ENCODE results near the gene TNFRSF19.

Gene TNFRSF19

DNA sequence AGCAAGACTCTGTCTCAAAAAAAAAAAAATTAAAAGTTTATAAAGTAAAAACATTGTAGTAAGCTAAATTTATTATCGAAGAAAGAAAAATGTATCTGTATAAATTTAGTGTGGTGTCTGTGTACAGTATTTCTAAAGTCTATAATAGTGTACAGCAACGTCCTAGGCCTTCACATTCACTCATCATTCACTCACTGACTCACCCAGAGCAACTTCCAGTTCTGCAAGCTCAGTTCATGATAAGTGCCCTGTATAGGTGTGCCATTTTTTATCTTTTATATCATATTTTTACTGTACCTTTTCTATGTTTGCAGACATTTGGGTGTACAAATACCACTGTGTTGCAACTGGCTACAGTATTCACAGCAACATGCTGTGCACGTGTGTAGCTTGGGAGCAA lies 118.1 kb downstream of the TNFRSF19 start:
- no peak for DNase-seq

DNA sequence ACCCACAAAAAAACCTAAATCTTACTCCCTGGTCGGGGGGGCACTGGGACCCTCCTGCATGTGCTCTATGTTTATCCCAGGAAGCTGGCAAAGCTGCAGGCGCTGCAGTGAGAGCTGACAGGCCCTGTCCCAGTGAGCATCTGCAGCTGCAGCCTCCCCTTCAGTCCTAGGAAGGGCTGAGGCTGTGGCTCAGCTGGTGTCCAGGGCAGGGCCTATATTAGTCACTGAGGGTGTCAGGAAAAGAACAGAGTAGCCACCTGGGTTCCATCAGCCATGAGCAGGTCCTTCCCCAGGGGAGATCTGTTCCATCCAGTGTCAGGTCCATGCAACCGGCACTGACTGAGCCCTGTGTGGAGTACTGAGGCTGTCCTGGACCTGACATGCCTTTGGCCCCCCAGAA lies 120.5 kb downstream of the TNFRSF19 start:
- DNase-seq = no peak

DNA sequence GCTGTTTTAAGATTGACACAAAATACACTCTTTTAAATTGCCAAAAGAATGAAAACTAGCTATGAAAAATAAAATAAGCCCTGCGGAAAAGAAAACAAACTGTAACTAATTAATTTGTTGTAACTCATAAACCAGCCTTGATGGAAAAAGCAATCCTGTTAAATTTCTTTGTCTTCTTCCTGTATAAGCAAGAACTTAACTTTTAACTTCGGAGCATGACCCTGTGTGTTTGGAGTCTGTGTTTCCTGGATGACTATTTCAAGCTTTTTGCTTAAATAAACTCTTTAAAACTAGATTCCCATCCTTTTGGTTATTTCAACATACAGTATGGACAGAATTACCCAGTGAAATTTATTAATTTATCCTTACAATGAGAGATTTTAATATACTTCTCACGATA lies 122.6 kb downstream of the TNFRSF19 start:
- no peak for DNase-seq

- no peak for DNase-seq
Observed at GRCh38 chr13:23695196-23695595, 125.0 kb downstream of the TNFRSF19 start.

- DNase-seq = no peak
Observed at GRCh38 chr13:23695711-23696464, 125.7 kb downstream of the TNFRSF19 start.

DNA sequence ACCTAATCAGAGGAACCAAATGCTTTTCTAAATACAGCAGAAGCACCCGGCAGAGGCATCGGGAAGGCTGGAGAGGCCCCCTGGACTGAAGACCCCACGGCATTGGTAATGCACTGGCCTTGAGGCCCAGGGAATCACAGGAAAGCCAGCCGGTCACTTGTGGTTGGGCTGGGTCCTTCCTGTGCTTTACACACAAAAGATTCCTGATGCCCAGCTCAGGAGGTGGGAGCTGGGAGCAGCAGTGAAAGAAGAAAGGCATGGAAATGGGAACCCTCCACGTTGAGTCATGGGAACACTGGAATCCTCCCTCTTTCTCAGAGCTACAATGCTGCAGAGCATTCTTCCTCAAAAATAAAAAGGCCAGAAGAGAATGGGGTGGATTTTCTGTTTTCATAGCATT lies 126.4 kb downstream of the TNFRSF19 start:
- no peak for DNase-seq

DNA sequence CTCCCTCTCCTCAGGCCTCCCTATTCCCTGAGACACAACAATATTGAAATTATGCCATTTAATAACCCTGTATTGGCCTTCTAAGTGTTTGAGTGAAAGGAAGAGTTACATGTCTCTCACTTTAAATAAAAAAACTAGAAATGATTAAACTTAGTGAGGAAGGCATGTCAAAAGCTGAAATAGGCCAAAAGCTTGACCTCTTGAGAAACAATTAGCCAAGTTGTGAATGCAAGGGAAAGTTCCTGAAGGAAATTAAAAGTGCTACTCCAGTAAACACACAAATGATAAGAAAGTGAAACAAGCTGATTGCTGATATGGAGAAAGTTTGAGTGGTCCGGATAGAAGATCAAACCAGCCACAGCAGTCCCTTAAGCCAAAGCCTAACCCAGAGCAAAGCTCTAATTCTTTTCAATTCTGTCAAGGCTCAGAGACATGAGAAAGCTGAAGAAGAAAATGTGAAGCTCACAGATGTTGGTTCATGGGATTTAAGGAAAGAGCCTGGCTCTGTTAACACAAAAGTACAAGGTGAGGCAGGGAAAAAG lies 127.6 kb downstream of the TNFRSF19 start:
- DNase-seq = no peak

DNA sequence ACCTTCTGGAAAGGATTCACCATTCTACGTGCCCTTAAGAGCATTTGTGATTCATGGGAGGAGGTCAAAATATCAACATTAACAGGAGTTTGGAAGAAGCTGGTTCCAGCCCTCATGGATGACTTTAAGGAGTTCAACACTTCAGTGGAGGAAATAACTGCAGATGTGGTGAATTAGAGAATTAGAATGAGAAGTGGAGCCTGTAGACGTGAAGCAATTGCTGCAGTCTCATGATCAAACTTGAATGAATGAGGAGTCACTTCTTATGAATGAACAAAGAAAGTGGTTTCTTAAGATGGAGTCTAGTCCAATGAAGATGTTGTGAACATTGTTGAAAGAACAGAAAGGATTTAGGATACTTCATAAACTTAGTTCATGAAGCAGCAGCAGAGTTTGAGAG lies 129.1 kb downstream of the TNFRSF19 start:
- DNase-seq = no peak

- no peak for DNase-seq
Observed at GRCh38 chr13:23701186-23701585, 131.0 kb downstream of the TNFRSF19 start.

DNA sequence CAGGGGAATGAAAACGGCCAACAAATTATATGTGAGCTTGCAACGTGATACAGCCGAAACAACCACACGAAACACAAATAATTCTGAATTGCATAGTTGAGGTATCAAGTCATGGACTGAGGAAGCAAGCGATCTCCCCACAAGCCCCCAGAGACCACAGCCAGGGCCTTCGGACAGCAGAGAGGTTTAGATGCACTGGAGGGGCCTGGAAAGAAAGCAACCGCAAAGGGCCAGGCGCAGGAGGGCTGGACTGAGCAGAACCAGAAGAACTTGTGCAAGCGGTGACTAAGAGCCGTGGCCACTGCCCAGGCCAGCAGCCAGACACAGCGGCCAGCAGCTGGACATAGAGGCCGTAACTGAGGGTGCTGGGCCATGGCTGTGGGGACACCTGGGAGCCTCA lies 131.4 kb downstream of the TNFRSF19 start:
- DNase-seq = no peak

- DNase-seq = no peak
Observed at GRCh38 chr13:23703246-23703860, 133.1 kb downstream of the TNFRSF19 start.

DNA sequence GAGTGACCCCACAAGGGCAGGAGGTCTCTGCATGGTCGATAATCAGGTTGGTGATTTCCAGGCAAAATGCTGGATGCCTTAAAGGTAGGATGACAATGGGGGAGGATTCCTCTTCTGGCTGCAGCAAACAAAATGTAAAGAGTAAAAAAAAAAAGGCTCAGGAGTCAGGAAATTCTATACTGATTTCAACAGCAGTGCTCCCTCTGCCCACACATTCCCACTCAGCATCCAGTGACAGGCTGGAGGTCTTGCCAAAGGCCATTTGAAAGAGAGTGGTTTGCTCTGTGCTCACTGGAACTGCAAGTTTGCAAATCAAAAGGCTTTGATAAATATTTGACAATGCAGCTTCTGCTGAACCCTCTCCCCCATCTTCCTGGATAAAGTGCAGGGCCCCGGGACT lies 135.4 kb downstream of the TNFRSF19 start:
- DNase-seq = no peak

DNA sequence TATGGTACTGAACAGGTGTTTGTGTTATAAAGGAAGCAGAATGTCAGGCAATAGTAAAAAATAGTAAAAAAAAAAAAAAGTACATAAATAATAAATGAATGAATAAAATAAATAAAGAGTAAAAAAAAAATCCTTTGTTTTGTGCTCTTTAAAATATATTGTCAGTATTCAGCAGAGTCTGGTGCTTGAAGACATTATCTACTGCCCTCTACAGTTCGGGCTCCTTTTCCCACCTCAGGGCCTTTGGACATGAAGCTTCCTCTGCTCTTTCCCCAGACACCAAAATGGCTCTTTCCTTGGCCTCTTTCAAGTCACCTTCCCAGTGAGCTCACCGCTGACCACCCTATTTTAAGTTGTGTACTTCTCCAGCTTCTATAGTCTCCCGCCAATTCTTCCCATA lies 137.5 kb downstream of the TNFRSF19 start:
- peak in 1 of 2 experiments; percentile 17 for DNase-seq

DNA sequence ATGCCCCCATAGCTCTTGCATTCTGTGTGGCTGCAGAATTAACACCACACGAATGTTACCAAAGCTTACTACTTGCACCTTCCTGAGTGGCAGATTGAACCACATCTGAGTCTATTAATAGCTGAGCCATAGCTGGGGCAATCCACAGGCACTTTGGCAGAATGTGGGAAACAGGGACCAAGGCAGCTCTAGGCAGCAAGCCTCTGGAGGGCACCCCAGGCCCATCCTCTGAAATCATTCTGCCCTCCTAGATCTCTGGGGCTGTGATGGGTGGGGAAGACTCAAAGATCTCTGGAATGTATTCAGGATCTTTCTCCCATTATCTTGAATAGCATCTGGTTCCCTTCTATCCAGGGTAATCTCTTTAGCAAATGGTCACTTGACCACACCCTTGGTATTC lies 139.3 kb downstream of the TNFRSF19 start:
- no peak for DNase-seq

DNA sequence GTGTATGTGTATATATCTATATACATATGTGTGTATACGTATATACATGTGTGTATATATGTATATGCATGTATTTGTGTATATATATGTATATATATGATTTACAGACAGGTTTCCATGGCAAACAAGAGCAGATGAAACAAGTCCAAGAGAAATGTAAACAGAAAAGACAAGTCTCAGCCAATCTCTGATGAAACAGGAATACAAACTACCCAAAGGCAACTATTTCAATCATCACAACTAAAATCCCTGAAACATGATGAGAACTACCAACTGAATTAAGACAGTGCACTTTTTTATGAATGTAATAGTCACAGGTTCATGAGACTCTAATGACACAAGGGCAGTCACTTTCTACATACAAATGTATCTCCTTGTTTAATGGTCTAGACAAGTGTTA lies 140.2 kb downstream of the TNFRSF19 start:
- no peak for DNase-seq

GRCh38 chr13:23711355-23711754 lies 141.1 kb downstream of the TNFRSF19 start:
- no peak for DNase-seq

- DNase-seq = no peak
Observed at GRCh38 chr13:23714672-23715071, 144.5 kb downstream of the TNFRSF19 start.

GRCh38 chr13:23715092-23715761 lies 145.0 kb downstream of the TNFRSF19 start:
- no peak for DNase-seq

- DNase-seq = no peak
Observed at GRCh38 chr13:23715762-23716235, 145.6 kb downstream of the TNFRSF19 start.

DNA sequence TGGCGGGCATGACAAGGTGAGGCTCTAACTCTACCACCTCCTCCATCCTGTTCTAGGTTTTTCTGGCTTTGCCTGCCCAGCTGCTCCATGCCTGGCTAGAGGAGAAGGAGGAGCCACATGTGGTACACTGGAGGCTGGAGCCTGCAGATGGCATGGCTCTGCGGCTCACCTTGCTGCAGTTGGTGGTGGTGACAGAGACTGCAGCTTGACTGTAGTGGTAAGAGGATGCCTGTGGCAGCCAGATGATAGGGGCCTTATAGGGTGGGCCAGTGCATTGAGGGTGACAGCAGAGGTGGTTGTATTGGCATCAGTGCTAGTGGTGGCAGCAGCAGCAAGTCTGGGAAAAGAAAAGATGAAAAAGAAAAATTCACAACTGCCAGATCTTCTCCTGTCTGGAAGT lies 146.2 kb downstream of the TNFRSF19 start:
- no peak for DNase-seq

DNA sequence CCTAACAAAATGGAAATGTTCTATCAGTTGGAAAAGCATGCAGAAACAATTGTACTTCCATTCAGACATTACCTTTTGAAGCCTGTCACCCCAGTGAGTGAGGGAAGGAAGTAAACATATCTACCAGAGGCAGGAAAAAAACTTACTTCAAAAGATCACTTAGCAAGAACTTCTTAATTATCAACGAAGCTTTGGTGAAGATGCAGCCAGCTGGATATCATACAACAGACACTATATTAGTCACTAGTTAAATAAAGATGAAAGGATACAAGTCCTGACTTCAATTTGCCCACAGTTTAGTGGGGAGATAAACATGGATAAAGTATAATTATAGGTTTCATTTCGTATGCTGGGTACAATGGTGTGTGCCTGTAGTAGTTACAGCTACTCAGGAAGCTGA lies 148.8 kb downstream of the TNFRSF19 start:
- DNase-seq = no peak

DNA sequence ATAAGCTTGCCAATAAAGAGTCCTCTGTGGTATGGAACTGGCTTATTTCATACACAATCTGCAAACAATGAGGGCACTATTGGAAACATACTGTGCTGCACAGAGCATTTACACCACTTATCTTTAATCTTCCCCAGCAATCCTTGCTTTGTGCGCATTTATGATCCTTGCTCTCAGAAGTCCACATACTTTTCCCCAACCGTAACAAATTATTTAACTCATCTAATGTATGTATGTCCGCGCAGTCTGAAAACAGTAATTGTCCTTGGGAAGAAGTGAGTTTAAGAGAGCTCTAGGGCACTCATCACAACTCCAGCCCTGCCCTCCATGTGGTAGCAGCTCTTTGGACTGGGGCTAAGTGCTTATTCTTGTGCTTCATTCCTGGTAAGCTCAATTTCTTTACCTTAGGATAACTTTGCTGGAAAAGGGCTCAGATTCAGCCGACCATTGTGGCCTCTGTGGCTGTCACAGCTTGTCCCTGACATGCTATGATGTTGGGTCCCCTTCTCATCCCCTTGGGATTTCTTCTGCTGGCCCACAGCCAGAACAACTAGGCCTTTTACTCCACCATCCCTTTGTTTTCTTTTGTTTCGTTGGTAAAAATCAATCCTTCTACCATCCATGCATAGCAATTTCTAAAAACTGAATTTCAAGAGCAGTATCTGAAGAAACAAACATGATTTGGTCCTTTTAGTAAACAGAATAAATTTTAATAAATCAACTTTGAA lies 152.7 kb downstream of the TNFRSF19 start:
- no peak for DNase-seq

DNA sequence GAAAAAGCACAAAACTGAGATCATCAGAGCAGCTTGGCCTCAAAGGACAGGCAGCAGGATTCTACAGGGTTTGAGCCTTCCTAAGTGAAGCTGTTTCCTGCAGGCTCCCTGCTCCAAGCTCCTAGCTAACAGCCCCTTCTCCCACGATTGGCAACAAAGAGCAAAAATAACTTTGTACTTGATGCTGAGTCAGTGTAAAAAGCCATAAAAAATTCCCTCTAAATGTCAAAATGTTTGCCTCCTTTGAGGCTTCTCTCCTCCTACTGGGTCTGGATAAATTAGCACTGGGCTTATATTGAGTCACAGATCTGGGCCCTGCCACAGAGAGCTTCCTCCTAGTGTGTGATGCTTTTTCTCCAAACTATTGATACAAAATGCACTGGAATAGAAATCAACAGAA lies 153.3 kb downstream of the TNFRSF19 start:
- no peak for DNase-seq
